Activated T-helper 17 cell treated with anti-CD3 and anti-CD28 coated beads, Interleukin-2, amount 50 U/mL, for 72 hours (primary cell): Measurements from ENCODE around the gene HNF4A. TPM values are rescaled to one million over a fixed set of nuclear protein-coding genes. Genes with fewer than 3 reads are reported as not detected.

ENCODE experiments used
- ATAC-seq: fragments of 150-1000 bp; cut with Tn5 transposase; replicated peaks from 2 replicates; pipeline ENCODE4 v1.10.0; 2021; ENCODE audit warnings: mild to moderate bottlenecking, moderate library complexity
- H3K27ac Mint-ChIP-seq: one replicate; pipeline ENCODE4 v1.8.0; 2022; ENCODE audit warnings: mixed read lengths
- H3K27me3 Mint-ChIP-seq: one replicate; pipeline ENCODE4 v1.8.0; 2022; ENCODE audit warnings: mixed read lengths
- H3K36me3 Mint-ChIP-seq: one replicate; pipeline ENCODE4 v1.8.0; 2022; ENCODE audit warnings: low read depth, mild to moderate bottlenecking, mixed read lengths
- H3K4me1 Mint-ChIP-seq: one replicate; pipeline ENCODE4 v1.8.0; 2022; ENCODE audit warnings: mixed read lengths
- H3K4me3 Mint-ChIP-seq: one replicate; pipeline ENCODE4 v1.8.0; 2022; ENCODE audit warnings: mild to moderate bottlenecking, mixed read lengths
- H3K9me3 Mint-ChIP-seq: one replicate; pipeline ENCODE4 v1.8.0; 2022; ENCODE audit warnings: mixed read lengths
- total RNA-seq, 2 donors: library from RNA; stranded (reverse); gene quantifications; one replicate each; pipeline ENCODE4 v1.2.3, GENCODE V29; 2022

The HNF4A gene
- total RNA-seq, 2 donors from 2014 or later = not detected

GRCh38 chr20:44413575-44414345 lies 58.3 kb downstream of the HNF4A start:
- Mint-ChIP-seq H3K27me3 (peaks cover 20% of the 10 kb centered on the region), H3K9me3 (no peaks in the 10 kb centered on the region), H3K4me3 (no peak overlapping the region), H3K4me1 (no peaks in the 10 kb centered on the region), H3K36me3 (no peaks in the 10 kb centered on the region), H3K27ac (no peak overlapping the region)
- ATAC-seq = no peak

GRCh38 chr20:44414346-44414714 lies 58.8 kb downstream of the HNF4A start:
- Mint-ChIP-seq H3K4me1 (no peaks in the 10 kb centered on the region), H3K36me3 (no peaks in the 10 kb centered on the region), H3K27ac (no peak overlapping the region), H3K9me3 (no peaks in the 10 kb centered on the region), H3K4me3 (no peak overlapping the region), H3K27me3 (peaks cover 20% of the 10 kb centered on the region)
- ATAC-seq = no peak

- Mint-ChIP-seq H3K4me1 (no peaks in the 10 kb centered on the region), H3K9me3 (no peaks in the 10 kb centered on the region), H3K27ac (no peak overlapping the region), H3K36me3 (no peaks in the 10 kb centered on the region), H3K4me3 (no peak overlapping the region), H3K27me3 (peaks cover 20% of the 10 kb centered on the region)
- ATAC-seq = no peak
Measured at GRCh38 chr20:44414808-44415207, 59.3 kb downstream of the HNF4A start.

GRCh38 chr20:44415833-44416715 lies 60.6 kb downstream of the HNF4A start:
- no peaks in the 10 kb centered on the region for H3K4me1 Mint-ChIP-seq

GRCh38 chr20:44418069-44418905 lies 62.8 kb downstream of the HNF4A start:
- no peaks in the 10 kb centered on the region for H3K36me3 Mint-ChIP-seq
- no peak overlapping the region for H3K4me3 Mint-ChIP-seq
- no peaks in the 10 kb centered on the region for H3K4me1 Mint-ChIP-seq
- no peak for ATAC-seq
- H3K27ac Mint-ChIP-seq = no peak overlapping the region
- peaks cover 14% of the 10 kb centered on the region for H3K27me3 Mint-ChIP-seq
- H3K9me3 Mint-ChIP-seq = no peaks in the 10 kb centered on the region

More at GRCh38 chr20:44415833-44416715, 60.6 kb downstream of the HNF4A start:
- no peak for ATAC-seq
- Mint-ChIP-seq H3K36me3 (no peaks in the 10 kb centered on the region), H3K27ac (no peak overlapping the region), H3K27me3 (peaks cover 23% of the 10 kb centered on the region), H3K4me3 (no peak overlapping the region), H3K9me3 (no peaks in the 10 kb centered on the region)

GRCh38 chr20:44419131-44419844 lies 63.8 kb downstream of the HNF4A start:
- Mint-ChIP-seq H3K27me3 (peaks cover 13% of the 10 kb centered on the region), H3K9me3 (no peaks in the 10 kb centered on the region), H3K4me1 (no peaks in the 10 kb centered on the region), H3K36me3 (no peaks in the 10 kb centered on the region), H3K27ac (no peak overlapping the region), H3K4me3 (no peak overlapping the region)
- ATAC-seq = no peak

GRCh38 chr20:44420497-44420896 lies 65.0 kb downstream of the HNF4A start:
- Mint-ChIP-seq H3K27ac (no peak overlapping the region), H3K4me1 (no peaks in the 10 kb centered on the region), H3K4me3 (no peak overlapping the region), H3K9me3 (no peaks in the 10 kb centered on the region), H3K27me3 (peaks cover 13% of the 10 kb centered on the region), H3K36me3 (no peaks in the 10 kb centered on the region)
- no peak for ATAC-seq

GRCh38 chr20:44422083-44422482 lies 66.6 kb downstream of the HNF4A start:
- Mint-ChIP-seq H3K9me3 (no peaks in the 10 kb centered on the region), H3K4me3 (no peak overlapping the region), H3K36me3 (no peaks in the 10 kb centered on the region), H3K4me1 (no peaks in the 10 kb centered on the region), H3K27me3 (peaks cover 5% of the 10 kb centered on the region), H3K27ac (no peak overlapping the region)
- no peak for ATAC-seq

GRCh38 chr20:44423480-44423879 lies 68.0 kb downstream of the HNF4A start:
- Mint-ChIP-seq H3K36me3 (no peaks in the 10 kb centered on the region), H3K27me3 (peaks cover 5% of the 10 kb centered on the region), H3K9me3 (no peaks in the 10 kb centered on the region), H3K4me1 (no peaks in the 10 kb centered on the region), H3K27ac (no peak overlapping the region), H3K4me3 (no peak overlapping the region)
- no peak for ATAC-seq

- Mint-ChIP-seq H3K36me3 (no peaks in the 10 kb centered on the region), H3K27me3 (peaks cover 5% of the 10 kb centered on the region), H3K4me3 (no peak overlapping the region), H3K4me1 (no peaks in the 10 kb centered on the region), H3K27ac (no peak overlapping the region), H3K9me3 (no peaks in the 10 kb centered on the region)
- ATAC-seq = no peak
Measured at GRCh38 chr20:44424039-44424495, 68.6 kb downstream of the HNF4A start.

- no peak for ATAC-seq
- H3K27me3 Mint-ChIP-seq = peaks cover 3% of the 10 kb centered on the region
- H3K4me3 Mint-ChIP-seq = no peak overlapping the region
- H3K36me3 Mint-ChIP-seq = no peaks in the 10 kb centered on the region
- H3K9me3 Mint-ChIP-seq = no peaks in the 10 kb centered on the region
- H3K4me1 Mint-ChIP-seq = no peaks in the 10 kb centered on the region
- no peak overlapping the region for H3K27ac Mint-ChIP-seq
Measured at GRCh38 chr20:44425923-44426322, 70.4 kb downstream of the HNF4A start.

- H3K4me3 Mint-ChIP-seq = no peak overlapping the region
- no peak for ATAC-seq
- H3K9me3 Mint-ChIP-seq = no peaks in the 10 kb centered on the region
- H3K27ac Mint-ChIP-seq = no peak overlapping the region
- no peaks in the 10 kb centered on the region for H3K27me3 Mint-ChIP-seq
- H3K36me3 Mint-ChIP-seq = no peaks in the 10 kb centered on the region
- no peaks in the 10 kb centered on the region for H3K4me1 Mint-ChIP-seq
Measured at GRCh38 chr20:44426879-44427790, 71.6 kb downstream of the HNF4A start.

GRCh38 chr20:44427804-44428173 lies 72.3 kb downstream of the HNF4A start:
- Mint-ChIP-seq H3K27ac (no peak overlapping the region), H3K27me3 (peaks cover 4% of the 10 kb centered on the region), H3K4me1 (no peaks in the 10 kb centered on the region), H3K9me3 (no peaks in the 10 kb centered on the region), H3K4me3 (no peak overlapping the region), H3K36me3 (no peaks in the 10 kb centered on the region)
- ATAC-seq = no peak
